Testis (tissue), 3 donors: ENCODE results near the gene WDR36. TPM values are rescaled to one million over a fixed set of nuclear protein-coding genes. Genes with fewer than 3 reads are reported as not detected.

Source experiments
- DNase-seq: peaks from one replicate; pipeline ENCODE4 v3.0.0-alpha.2; 2019
- H3K27ac ChIP-seq, 2 donors: fragments of 200-600 bp; sonication (generic); one replicate each; pipeline ENCODE4 v1.5.1; 2019
- H3K27me3 ChIP-seq: fragments of 200-600 bp; sonication (generic); one replicate; pipeline ENCODE4 v1.5.1; 2019
- H3K36me3 ChIP-seq: fragments of 200-600 bp; sonication (generic); one replicate; pipeline ENCODE4 v1.5.1; 2017; ENCODE audit warnings: low read depth; ENCODE audit errors: missing control alignments
- H3K4me1 ChIP-seq: fragments of 200-600 bp; sonication (generic); one replicate; pipeline ENCODE4 v1.5.1; 2019
- H3K4me3 ChIP-seq, 2 donors: fragments of 200-600 bp; sonication (generic); one replicate each; pipeline ENCODE4 v1.5.1; 2017 to 2019
- H3K9me3 ChIP-seq: fragments of 200-600 bp; sonication (generic); one replicate; pipeline ENCODE4 v1.5.1; 2017
- POLR2A ChIP-seq: fragments of 450-650 bp; IDR thresholded peaks from one replicate; pipeline ENCODE4 v1.6.1; 2017; ENCODE audit warnings: antibody characterized with exemption, mild to moderate bottlenecking, moderate library complexity
- WGBS, 2 donors: methylation state at CpG; one replicate each; pipeline ENCODE4 v1.1.5; 2018; 5-methylcytosine and 5-hydroxymethylcytosine counted together
- intact Hi-C: fragments of 100-400 bp; cut with DNase I; formaldehyde crosslinking; loops from one replicate; pipeline ENCODE4 v1.15.1; 2023; ENCODE audit warnings: low total_unique reads
- polyA plus RNA-seq: library from polyadenylated mRNA; stranded (reverse); fragments of 350-450 nt; fragmentation: Illumina TruSeq; extraction: RNeasy Lipid Tissue Mini Kit (QIAGEN cat#74804); gene quantifications from one replicate; pipeline ENCODE4 v1.2.3, GENCODE V29; 2014; ENCODE audit warnings: low read depth, low replicate concordance; ENCODE audit not compliant: insufficient read depth
- total RNA-seq, 2 donors: library from RNA; depleted of rRNA; stranded (reverse); fragments of >200 nt; gene quantifications; one replicate each; pipeline ENCODE4 v1.2.3, GENCODE V29; 2016
- TF ChIP-seq, protein P1 (sequence below), 3 experiments: fragments of 450-650 bp in 2 of 3; fragments of 200-600 bp in 1 of 3; sonication (generic) in 1 of 3; IDR thresholded peaks; one replicate each; pipeline ENCODE4 v1.5.1; 2016 to 2019; ENCODE audit warnings: antibody characterized with exemption in 3 of 3, mild to moderate bottlenecking in 2 of 3, moderate library complexity in 1 of 3

WDR36 gene
- total and polyA plus RNA-seq, 3 donors from 2014 or later, result 11.6 to 23.9 (median 18.0) TPM

DNA sequence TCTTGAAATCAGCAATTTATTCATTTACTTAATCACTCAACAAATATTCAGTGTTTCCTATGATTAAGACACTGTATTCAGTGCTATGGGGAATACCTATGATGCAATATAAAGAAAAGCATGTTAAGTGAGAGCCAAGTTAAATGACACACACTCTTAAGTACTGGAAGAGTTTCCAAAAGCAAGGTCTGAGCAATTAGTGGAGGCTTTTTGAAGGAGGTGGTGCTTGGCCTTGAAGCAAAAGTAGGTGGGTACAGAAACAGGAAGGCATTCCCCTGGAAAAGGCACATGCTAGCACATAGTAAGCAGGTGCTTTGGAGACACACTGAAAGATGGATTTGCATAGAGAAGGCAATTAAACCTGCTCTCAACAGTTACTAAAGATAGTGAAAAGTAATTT lies 16.6 kb upstream of the WDR36 start:
- Histone ChIP-seq H3K9me3 (no peaks in the 10 kb centered on the region), H3K4me3 (no peak overlapping the region), H3K27ac (no peak overlapping the region), H3K4me1 (no peaks in the 10 kb centered on the region), H3K36me3 (no peaks in the 10 kb centered on the region), H3K27me3 (no peaks in the 10 kb centered on the region)
- TF ChIP-seq, protein P1, sequence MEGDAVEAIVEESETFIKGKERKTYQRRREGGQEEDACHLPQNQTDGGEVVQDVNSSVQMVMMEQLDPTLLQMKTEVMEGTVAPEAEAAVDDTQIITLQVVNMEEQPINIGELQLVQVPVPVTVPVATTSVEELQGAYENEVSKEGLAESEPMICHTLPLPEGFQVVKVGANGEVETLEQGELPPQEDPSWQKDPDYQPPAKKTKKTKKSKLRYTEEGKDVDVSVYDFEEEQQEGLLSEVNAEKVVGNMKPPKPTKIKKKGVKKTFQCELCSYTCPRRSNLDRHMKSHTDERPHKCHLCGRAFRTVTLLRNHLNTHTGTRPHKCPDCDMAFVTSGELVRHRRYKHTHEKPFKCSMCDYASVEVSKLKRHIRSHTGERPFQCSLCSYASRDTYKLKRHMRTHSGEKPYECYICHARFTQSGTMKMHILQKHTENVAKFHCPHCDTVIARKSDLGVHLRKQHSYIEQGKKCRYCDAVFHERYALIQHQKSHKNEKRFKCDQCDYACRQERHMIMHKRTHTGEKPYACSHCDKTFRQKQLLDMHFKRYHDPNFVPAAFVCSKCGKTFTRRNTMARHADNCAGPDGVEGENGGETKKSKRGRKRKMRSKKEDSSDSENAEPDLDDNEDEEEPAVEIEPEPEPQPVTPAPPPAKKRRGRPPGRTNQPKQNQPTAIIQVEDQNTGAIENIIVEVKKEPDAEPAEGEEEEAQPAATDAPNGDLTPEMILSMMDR (IDR thresholded peaks at IDR 0.05), result no peak
- TF ChIP-seq POLR2A, result no peak
- intact Hi-C loops, result no loop called here
- DNase-seq, result no peak

DNA sequence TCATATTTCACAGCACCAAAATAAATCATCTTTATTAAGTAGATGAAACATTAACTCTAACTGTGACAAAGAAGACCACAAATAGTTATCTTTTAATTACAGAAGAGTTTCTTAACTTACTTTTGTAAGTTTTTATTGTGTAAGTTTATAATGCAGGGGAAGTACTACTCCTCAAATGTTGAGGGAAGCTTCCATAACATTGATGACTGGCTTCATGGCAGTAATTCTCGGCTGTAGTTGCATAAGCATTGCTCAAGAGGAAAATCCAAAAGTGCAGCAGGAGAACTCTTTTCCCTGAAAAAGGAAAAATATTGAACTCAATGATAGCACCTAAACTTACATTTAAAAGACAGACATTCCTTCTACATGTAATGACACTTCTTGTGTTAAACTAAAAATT lies 16.1 kb upstream of the WDR36 start:
- Histone ChIP-seq H3K27ac (no peak overlapping the region), H3K27me3 (no peaks in the 10 kb centered on the region), H3K9me3 (no peaks in the 10 kb centered on the region), H3K4me3 (no peak overlapping the region), H3K4me1 (no peaks in the 10 kb centered on the region), H3K36me3 (no peaks in the 10 kb centered on the region)
- DNase-seq, result no peak
- WGBS, 2 donors, result 72 to 79% methylated on average over 1 of the region's 1 CpG
- TF ChIP-seq, protein P1 (IDR thresholded peaks at IDR 0.05), result no peak
- no peak for TF ChIP-seq POLR2A
- intact Hi-C loops, result no loop called here

DNA sequence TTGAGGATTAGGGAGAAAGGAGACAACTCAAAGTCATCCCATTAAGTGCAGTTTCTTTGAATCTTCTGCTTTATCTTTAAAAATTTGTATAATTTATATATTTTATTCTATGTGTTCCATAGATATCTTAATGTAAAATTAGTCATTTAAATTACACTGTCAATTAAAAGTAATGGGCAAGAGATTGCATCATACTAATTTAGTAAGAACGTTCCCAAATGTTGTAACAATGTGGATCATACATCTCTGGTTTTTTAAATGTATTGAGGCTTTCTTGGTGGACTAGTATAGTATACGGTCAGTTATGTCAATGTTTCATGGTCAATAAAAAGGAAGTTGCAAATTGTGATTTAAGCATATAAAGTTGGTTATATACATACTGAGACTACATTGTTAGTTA lies 14.5 kb upstream of the WDR36 start:
- H3K9me3 ChIP-seq, result no peaks in the 10 kb centered on the region
- intact Hi-C loops, result no loop called here
- TF ChIP-seq POLR2A, result no peak
- TF ChIP-seq, protein P1 (IDR thresholded peaks at IDR 0.05), result no peak
- WGBS, 2 donors, result 79 to 85% methylated on average over 2 of the region's 2 CpGs
- no peak for DNase-seq
- no peaks in the 10 kb centered on the region for H3K4me1 ChIP-seq
- H3K27me3 ChIP-seq, result no peaks in the 10 kb centered on the region
- no peak overlapping the region for H3K4me3 ChIP-seq
- no peak overlapping the region for H3K27ac ChIP-seq
- H3K36me3 ChIP-seq, result no peaks in the 10 kb centered on the region

DNA sequence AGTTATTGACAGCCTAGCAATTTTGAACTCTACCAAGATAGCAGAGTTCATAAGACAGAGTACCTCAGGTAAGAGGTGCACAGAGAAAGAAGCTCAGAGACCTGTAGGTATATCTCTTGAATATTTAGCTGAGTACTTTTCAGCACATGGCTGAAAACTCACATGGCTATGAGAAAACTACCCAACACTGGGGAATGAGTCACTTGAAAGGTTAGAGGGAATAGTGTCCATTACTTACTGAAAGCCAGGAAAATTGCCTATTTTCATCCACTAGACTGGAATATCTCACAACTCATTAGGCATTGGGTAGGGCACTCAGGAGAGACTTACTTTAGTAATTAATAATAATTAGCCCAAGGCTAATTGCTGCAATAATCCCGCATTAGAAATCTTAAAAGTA lies 12.3 kb upstream of the WDR36 start:
- intact Hi-C loops, result no loop called here
- TF ChIP-seq, protein P1 (IDR thresholded peaks at IDR 0.05), result no peak
- no peak for TF ChIP-seq POLR2A
- WGBS, 2 donors, result 87 to 89% methylated on average over 1 of the region's 1 CpG

DNA sequence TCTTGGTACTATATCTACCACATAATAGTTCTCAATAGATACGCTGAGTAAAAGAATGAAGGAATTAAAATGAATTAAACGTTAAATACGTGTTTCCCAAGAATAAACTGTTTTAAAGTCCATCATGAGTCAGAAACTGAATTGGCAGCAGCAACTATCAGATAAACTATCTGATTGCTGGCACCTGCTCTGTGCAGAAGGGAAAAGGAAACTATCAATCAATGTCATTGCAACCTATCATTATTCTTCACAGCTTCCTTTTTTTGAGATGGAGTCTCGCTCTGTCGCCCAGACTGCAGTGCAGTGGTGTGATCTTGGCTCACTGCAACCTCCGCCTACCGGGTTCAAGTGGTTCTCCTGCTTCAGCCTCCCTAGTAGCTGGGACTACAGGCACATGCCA lies 8.8 kb upstream of the WDR36 start:
- Histone ChIP-seq H3K4me1 (no peaks in the 10 kb centered on the region), H3K27me3 (no peaks in the 10 kb centered on the region), H3K9me3 (no peaks in the 10 kb centered on the region), H3K36me3 (no peaks in the 10 kb centered on the region), H3K4me3 (no peak overlapping the region), H3K27ac (no peak overlapping the region)
- TF ChIP-seq, protein P1 (IDR thresholded peaks at IDR 0.05), result no peak
- TF ChIP-seq POLR2A, result no peak
- WGBS, 2 donors, result 77 to 80% methylated on average over 7 of the region's 7 CpGs
- no peak for DNase-seq
- intact Hi-C loops, result no loop called here

More for the DNA sequence above, 12.3 kb upstream of the WDR36 start:
- Histone ChIP-seq H3K9me3 (no peaks in the 10 kb centered on the region), H3K27me3 (no peaks in the 10 kb centered on the region), H3K4me1 (no peaks in the 10 kb centered on the region), H3K27ac (no peak overlapping the region), H3K36me3 (no peaks in the 10 kb centered on the region), H3K4me3 (no peak overlapping the region)
- DNase-seq, result no peak
